HG03135 (cell line): Measurements from ENCODE around the gene NUP88.

Source experiments
- ATAC-seq: cut with Tn5 transposase; IDR thresholded peaks from one replicate; pipeline ENCODE4 v1.9.1; 2021; ENCODE audit warnings: mild to moderate bottlenecking, moderate library complexity; ENCODE audit not compliant: unreplicated experiment

NUP88 gene

DNA sequence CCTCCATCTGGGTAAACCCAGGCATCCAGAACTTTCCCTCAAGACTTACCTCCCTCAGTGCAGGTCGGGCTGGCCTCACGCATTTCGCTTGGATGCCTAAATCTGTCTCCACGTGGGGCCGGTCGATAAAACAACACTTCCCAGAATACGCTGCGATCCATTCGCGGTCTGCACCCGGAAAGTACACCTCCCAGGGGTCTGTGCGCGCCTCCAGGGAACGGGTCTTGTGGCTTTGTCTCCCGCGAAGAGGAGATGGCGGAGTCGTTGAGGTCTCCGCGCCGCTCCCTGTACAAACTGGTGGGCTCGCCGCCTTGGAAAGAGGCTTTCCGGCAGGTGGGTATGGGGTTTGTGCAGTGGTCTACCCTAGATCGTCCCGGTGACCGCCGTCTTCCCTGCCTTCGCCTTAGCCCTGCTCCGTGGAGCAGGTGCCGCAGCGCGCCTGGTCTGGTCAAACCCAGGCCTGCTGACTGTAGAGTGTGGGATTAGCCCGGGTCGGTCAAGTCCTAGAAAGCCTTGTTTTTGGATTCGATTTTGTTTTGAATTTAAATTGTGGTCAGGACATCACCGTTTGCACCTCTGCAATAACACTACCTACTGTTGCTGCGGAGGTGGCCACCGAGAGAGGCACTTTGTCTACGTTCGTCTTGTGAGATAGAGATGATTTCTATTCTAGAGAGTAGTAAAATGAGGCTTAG, 644 bp upstream of the NUP88 start, which contains the start of gene RPAIN:
Gene RPAIN, plus strand, starts transcription at position 224 of the 695 bp plus-strand sequence. Its CDS starts 29 bp downstream, at position 253.
- peak; percentile 52 for ATAC-seq

GRCh38 chr17:5418858-5419355, 555 bp downstream of the NUP88 start:
- peak; percentile 37 for ATAC-seq

DNA sequence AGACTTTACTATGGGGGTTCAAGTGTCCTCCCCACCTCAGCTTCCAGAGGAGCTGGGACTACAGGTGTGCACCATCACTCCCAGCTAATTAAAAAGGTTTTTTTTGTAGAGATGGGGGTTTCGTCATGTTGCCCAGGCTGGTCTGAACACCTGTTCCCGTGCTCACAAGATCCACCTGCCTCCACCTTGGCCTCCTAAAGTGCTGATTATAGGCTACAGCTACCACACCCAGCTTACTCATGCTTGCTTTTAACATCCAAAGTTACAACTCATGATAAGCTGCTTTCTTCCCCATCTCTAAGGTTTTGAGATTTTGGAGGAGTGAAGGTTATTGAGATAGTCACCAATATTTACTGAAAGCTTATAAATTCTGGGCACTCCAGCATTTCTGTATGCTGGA, 2.6 kb downstream of the NUP88 start:
- no peak for ATAC-seq

DNA sequence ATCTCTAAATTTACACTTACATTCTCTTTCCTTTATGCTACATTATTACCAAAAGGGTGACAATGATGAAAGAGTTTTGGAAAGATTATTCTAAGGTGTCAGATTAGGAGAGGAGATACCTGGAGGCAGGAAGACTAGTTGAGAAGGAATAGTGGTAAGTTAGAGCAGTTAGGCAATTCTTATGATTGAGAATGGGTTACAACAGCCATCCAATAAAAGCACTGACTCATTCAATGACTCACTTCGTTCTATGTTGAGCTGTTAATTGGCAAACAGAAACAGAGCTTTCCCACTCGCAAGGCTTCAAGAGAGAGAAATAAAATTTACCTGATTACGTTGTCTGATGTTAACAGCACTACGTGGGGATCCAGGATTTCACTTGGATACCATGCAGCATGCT, 5.8 kb downstream of the NUP88 start:
- ATAC-seq = no peak

DNA sequence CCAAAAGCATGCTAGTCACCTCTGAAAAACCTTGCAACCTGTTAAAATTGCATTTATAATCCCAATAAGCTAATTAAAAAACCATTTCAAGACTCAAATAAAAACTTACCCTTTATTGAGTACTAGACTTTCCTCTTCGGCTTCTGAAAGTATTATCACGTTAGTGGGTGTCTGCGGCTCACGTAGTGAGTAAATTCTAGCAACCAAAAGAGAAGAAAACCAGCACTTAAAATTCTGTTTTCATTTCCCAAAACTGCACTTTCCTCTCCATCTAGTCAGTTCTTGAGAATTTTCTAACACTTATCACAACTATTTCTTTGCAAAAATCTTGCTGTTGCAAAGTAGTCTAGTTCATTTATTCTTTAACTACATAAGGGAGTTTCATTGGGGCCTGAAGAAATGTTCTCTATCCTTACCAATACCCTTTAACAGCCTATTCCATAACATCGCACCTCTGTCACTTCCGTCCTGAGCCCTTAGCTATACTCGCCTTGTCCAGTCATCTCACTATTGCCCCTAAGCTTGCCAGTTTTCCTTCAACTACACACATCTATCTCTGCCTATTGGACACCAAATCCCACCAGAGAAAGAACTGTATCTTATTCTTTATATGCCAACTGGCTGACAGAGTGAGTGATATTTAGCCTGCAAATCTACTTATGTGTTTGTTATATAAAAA, 8.7 kb downstream of the NUP88 start:
- no peak for ATAC-seq

GRCh38 chr17:5408186-5408585, 11.3 kb downstream of the NUP88 start:
- ATAC-seq = no peak

DNA sequence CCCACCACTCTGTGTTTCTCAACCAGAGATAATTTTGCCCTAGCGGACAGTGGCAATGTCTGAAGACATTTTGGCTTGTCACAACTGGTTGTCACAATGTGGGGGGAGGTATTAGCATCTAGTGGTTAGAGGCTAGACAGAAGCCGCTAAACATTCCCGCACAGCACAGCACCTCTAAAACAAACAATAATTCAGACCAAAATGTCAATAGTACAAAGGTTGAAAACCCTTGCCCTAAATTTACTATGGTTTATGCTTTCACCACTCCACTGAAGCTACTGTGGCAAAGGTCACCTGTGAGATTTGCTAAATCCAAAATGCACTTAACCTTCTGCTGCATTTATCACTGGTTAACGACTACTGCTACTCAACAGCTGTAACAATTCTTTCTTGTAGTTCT, 14.1 kb downstream of the NUP88 start:
- no peak for ATAC-seq

DNA sequence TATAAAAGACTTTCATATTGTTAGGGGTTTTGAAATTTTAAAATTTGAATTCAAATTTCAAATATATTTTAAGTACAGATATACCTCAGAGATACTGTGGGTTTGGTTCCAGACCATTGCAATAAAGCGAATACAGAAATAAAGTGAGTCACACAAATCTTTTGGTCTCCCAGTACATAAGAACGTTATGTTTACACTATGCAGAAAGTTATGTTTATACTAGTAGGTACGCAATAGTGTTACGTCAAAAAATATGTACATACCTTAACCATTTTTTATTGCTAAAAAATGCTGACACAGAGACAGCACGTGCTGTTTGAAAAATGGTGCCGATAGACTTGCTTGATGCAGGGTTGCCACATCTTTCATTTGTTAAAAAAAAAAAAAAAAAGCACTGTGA, 19.7 kb downstream of the NUP88 start:
- no peak for ATAC-seq

DNA sequence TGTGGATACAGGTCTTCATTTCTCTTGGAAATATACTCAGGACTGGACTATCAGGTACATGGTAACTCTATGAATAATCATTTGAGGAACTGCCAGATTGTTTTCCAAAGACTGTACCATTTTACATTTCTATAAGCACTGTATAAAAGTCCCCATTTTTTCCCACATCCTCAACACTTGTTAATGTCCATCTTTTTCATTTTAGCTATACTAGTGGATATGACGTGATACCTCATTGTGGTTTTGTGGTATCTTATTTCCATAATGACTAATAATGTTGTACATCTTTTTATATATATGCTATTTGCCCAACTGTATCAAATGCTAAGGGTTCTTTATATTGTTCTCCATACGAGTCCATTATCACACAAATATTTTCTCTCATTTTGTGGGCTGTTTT, 22.9 kb downstream of the NUP88 start:
- ATAC-seq = no peak

DNA sequence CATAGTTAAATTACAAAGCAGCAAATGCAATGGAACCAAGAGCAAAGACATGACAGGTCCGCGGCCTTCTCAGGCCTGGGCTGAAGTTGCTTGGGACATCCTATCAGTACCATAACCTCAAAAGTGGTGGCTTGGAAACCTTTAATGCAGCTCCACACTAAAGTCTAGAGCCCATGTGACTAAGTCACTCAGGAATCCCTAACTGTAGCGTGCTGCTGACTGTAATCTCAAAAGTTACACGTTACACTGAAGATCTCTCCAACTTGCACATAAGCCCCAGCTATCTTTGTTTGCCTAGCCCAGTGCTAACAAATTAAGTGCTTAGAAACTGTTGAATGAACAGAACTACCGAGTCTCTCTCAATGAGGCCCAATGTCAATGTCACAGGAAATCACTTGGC, 27.8 kb downstream of the NUP88 start:
- ATAC-seq = no peak

DNA sequence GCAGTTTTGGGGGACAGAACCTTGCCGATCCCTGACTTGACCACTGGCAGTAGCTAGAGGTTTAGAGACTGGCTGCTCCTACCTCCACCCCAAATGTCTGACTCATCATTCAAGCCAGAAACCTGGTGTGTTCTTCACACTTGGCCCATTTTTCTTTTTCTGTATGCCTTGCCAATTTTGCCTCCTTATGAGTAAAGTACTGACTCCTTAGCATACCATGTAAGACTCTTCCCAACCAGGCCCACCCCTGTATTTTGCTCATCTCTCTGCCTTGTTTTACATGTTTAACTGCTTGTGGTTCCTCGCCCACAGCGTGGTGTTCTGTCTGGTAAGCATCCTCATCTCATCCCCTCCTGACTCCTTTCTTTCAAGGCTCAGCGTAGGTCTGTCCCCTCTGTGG, 37.9 kb downstream of the NUP88 start:
- ATAC-seq = no peak

- ATAC-seq = no peak
Observed at GRCh38 chr17:5380491-5381135, 38.8 kb downstream of the NUP88 start.

DNA sequence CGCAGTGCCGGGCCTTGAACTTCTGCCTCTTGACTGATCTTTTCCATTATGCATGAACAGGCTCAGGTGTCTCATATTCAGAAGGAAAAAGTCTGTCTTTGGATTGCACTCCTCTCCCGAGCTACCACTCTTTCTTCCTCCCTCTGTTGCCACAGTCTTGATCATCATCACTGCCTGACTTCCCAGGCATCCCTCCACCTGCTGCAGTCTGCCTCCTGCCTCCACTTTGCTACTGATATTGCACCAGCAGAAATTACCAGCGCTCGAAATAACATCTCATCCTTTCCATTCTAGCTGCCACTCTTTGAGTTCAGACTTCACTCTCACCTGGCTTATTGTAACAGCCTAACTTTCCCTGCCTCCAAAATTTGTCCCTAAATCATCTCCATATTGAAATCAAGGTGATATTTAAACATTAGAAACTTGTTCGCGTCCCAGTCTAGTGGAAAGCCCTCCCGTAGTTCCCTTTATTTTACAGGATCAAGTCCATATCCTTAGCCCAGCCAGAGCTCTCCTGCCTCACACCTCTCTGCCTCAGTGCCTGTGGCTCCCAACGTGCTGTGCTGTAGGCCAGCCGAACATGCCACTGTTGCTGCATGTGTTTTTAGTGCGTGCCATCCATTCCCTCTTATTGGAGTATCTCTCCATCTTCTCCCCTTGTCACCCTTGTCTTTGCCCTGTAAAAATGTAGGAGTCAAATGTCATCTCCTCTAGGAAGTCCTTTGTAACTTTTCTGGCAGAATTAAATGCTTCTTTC, 39.9 kb downstream of the NUP88 start:
- no peak for ATAC-seq

- no peak for ATAC-seq
Observed at GRCh38 chr17:5378566-5379207, 40.8 kb downstream of the NUP88 start.

GRCh38 chr17:5373112-5373511, 46.4 kb downstream of the NUP88 start:
- no peak for ATAC-seq

- ATAC-seq = no peak
Observed at GRCh38 chr17:5370411-5370810, 49.1 kb downstream of the NUP88 start.

- no peak for ATAC-seq
Observed at GRCh38 chr17:5365831-5366230, 53.6 kb downstream of the NUP88 start.

DNA sequence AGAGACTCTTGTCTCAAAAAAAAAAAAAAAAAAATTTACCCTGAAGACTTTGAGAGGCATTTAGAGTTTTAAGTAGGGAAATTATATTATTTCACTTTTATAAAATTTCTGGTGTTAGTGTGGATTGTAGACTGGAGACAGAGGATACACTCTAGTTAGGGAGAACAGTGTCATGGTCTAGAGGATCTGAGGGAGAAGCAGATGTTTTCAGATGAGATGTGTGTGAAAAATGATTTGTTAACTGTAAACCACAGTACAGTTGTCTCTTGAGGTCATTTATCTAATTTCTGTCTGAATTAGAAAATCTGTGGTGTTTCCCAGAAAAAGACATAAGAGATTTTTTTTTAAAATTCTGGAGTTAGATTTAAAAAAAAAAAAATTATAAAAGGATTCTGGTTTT, 54.8 kb downstream of the NUP88 start:
- ATAC-seq = no peak

DNA sequence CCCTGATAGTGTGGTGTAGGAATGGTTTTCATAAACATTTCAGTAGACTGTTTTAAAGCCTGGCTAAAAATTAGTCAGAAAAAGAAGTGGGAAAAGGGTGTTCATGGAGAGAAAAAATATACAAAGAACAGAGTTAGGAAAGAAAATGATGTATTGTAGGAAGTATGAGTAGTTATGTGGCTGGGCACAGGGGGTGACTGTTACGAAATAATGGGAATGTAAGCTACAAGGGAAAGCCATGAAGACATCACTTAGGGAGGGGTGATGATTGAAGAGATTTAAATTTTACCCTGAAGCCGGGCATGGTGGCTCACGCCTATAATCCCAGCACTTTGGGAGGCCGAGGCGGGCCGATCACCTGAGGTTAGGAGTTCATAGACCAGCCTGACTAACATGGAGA, 55.3 kb downstream of the NUP88 start:
- no peak for ATAC-seq

GRCh38 chr17:5362162-5362811, 57.2 kb downstream of the NUP88 start:
- no peak for ATAC-seq
